K562 (cell line): Measurements from ENCODE around the gene MAGI2. TPM values are rescaled to one million over a fixed set of nuclear protein-coding genes. Genes with fewer than 3 reads are reported as not detected.

Experiments used
- CUX1 ChIP-seq: fragments of 200-800 bp; sonication (Bioruptor generic); IDR thresholded peaks from 2 replicates; pipeline ENCODE4 v1.6.1; 2016; ENCODE audit warnings: missing genetic modification characterization, missing compliant biosample characterization
- CXXC5 ChIP-seq: fragments of 250-450 bp; sonication (Bioruptor Pico); IDR thresholded peaks from 2 replicates; pipeline ENCODE4 v1.8.0; 2022; ENCODE audit warnings: inconsistent platforms, mild to moderate bottlenecking, moderate library complexity
- RB1 ChIP-seq: fragments of 450-650 bp; IDR thresholded peaks from 2 replicates; pipeline ENCODE4 v1.6.1; 2017; ENCODE audit warnings: low read depth, mild to moderate bottlenecking
- RBFOX2 ChIP-seq: fragments of 200-400 bp; formaldehyde crosslinking; IDR thresholded peaks from 2 replicates; pipeline ENCODE4 v1.6.1; 2017; ENCODE audit warnings: low read depth, mild to moderate bottlenecking, low read length, moderate library complexity
- TAF9B ChIP-seq: fragments of 450-650 bp; IDR thresholded peaks from 2 replicates; pipeline ENCODE4 v1.6.1; 2018; ENCODE audit warnings: mild to moderate bottlenecking; ENCODE audit not compliant: partially characterized antibody
- U2AF2 ChIP-seq: fragments of 200-400 bp; formaldehyde crosslinking; optimal IDR thresholded peaks from 2 replicates; pipeline ENCODE3; 2017; ENCODE audit warnings: low read depth, mild to moderate bottlenecking, low read length
- ZNF184 ChIP-seq: sonication (generic); formaldehyde crosslinking; IDR thresholded peaks from 2 replicates; pipeline ENCODE4 v1.5.0; 2020; ENCODE audit warnings: missing genetic modification reagents
- polyA plus RNA-seq, 8 experiments: library from polyadenylated mRNA; depleted of rRNA in 4 of 8; stranded (reverse) in 5 of 8; unstranded in 3 of 8; fragments of >200 nt; fragmentation: Nextera tagmentation in 2 of 8; fragmentation: Illumina TruSeq in 1 of 8; extraction: Ambion mirVana in 2 of 8; extraction: Trizol in 1 of 8; gene quantifications; 2 replicates each; pipeline versions ENCODE4 v1.2.1 to v1.2.3, GENCODE V29; 2011 to 2014; ENCODE audit warnings: inconsistent platforms in 1 of 8, missing spikeins in 1 of 8
- total RNA-seq, 7 experiments: library from RNA; depleted of rRNA in 6 of 7; stranded (reverse); fragments of >200 nt in 6 of 7; fragmentation: Illumina TruSeq in 2 of 7; extraction: Trizol in 2 of 7; gene quantifications; 2 replicates each; pipeline versions ENCODE4 v1.2.1 to v1.2.3, GENCODE V29; 2011 to 2021; ENCODE audit warnings: low replicate concordance in 1 of 7
- TF ChIP-seq, protein P1 (sequence below): fragments of 250-450 bp; sonication (Bioruptor Pico); IDR thresholded peaks from 2 replicates; pipeline ENCODE4 v1.4.0; 2020

MAGI2 gene
- total and polyA plus RNA-seq, 9 of the 15 experiments (the other 6 are each of a cell fraction or from before 2014, with no cell fraction given): 0.27 to 1.4 (median 0.70) TPM

GRCh38 chr7:77989981-77990566 lies 1463.4 kb downstream of the MAGI2 start (continued):
- TF ChIP-seq CUX1 (CRISPR knock-in tag) (peak; percentile 76; the same call in 1 of the 2 replicates), ZNF184 (CRISPR knock-in tag) (no peak), RBFOX2 (peak; percentile 51), TAF9B (peak; percentile 68), U2AF2 (no peak), CXXC5 (peak; percentile 70), RB1 (no peak)
- TF ChIP-seq, protein P1, sequence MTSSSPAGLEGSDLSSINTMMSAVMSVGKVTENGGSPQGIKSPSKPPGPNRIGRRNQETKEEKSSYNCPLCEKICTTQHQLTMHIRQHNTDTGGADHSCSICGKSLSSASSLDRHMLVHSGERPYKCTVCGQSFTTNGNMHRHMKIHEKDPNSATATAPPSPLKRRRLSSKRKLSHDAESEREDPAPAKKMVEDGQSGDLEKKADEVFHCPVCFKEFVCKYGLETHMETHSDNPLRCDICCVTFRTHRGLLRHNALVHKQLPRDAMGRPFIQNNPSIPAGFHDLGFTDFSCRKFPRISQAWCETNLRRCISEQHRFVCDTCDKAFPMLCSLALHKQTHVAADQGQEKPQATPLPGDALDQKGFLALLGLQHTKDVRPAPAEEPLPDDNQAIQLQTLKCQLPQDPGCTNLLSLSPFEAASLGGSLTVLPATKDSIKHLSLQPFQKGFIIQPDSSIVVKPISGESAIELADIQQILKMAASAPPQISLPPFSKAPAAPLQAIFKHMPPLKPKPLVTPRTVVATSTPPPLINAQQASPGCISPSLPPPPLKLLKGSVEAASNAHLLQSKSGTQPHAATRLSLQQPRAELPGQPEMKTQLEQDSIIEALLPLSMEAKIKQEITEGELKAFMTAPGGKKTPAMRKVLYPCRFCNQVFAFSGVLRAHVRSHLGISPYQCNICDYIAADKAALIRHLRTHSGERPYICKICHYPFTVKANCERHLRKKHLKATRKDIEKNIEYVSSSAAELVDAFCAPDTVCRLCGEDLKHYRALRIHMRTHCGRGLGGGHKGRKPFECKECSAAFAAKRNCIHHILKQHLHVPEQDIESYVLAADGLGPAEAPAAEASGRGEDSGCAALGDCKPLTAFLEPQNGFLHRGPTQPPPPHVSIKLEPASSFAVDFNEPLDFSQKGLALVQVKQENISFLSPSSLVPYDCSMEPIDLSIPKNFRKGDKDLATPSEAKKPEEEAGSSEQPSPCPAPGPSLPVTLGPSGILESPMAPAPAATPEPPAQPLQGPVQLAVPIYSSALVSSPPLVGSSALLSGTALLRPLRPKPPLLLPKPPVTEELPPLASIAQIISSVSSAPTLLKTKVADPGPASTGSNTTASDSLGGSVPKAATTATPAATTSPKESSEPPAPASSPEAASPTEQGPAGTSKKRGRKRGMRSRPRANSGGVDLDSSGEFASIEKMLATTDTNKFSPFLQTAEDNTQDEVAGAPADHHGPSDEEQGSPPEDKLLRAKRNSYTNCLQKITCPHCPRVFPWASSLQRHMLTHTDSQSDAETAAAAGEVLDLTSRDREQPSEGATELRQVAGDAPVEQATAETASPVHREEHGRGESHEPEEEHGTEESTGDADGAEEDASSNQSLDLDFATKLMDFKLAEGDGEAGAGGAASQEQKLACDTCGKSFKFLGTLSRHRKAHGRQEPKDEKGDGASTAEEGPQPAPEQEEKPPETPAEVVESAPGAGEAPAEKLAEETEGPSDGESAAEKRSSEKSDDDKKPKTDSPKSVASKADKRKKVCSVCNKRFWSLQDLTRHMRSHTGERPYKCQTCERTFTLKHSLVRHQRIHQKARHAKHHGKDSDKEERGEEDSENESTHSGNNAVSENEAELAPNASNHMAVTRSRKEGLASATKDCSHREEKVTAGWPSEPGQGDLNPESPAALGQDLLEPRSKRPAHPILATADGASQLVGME (CRISPR knock-in tag): 0 out of 2 replicates have a peak, but pooled peaks have one; percentile 52
